Large intestine (tissue), 3 donors: ENCODE measurements around the gene PRKN. TPM values are rescaled to one million over a fixed set of nuclear protein-coding genes. Genes with fewer than 3 reads are reported as not detected.

Experiments
- DNase-seq, 2 donors: peaks; one replicate each; pipeline versions ENCODE4 v3.0.0 to v3.0.0-alpha.2; 2013
- H3K27ac ChIP-seq: one replicate; pipeline ENCODE4 v1.5.1; 2013; ENCODE audit warnings: low read length
- H3K27me3 ChIP-seq: 2 replicates; pipeline ENCODE4 v1.6.1; 2013; ENCODE audit warnings: low read length; ENCODE audit not compliant: control insufficient read depth, insufficient read depth
- H3K36me3 ChIP-seq: 2 replicates; pipeline ENCODE4 v1.6.1; 2013; ENCODE audit warnings: low read length; ENCODE audit not compliant: control insufficient read depth, insufficient read depth
- H3K4me1 ChIP-seq: one replicate; pipeline ENCODE4 v1.6.1; 2013; ENCODE audit warnings: low read length; ENCODE audit not compliant: control insufficient read depth, insufficient read depth
- H3K4me3 ChIP-seq: one replicate; pipeline ENCODE4 v1.5.1; 2013; ENCODE audit warnings: low read length
- H3K9me3 ChIP-seq: one replicate; pipeline ENCODE4 v1.6.1; 2013; ENCODE audit warnings: mild to moderate bottlenecking, low read depth, low read length, moderate library complexity; ENCODE audit not compliant: control insufficient read depth
- WGBS: methylation state at CpG from one replicate; pipeline ENCODE4 v1.1.5; 2013; ENCODE audit warnings: low lambda C conversion rate; ENCODE audit not compliant: insufficient coverage; 5-methylcytosine and 5-hydroxymethylcytosine counted together
- polyA plus RNA-seq: library from polyadenylated mRNA; unstranded; fragments of 120-200 nt; gene quantifications from one replicate; pipeline ENCODE4 v1.2.1, GENCODE V29; 2013

The PRKN gene
- polyA plus RNA-seq, 1 donor, result 2.5 TPM

DNA sequence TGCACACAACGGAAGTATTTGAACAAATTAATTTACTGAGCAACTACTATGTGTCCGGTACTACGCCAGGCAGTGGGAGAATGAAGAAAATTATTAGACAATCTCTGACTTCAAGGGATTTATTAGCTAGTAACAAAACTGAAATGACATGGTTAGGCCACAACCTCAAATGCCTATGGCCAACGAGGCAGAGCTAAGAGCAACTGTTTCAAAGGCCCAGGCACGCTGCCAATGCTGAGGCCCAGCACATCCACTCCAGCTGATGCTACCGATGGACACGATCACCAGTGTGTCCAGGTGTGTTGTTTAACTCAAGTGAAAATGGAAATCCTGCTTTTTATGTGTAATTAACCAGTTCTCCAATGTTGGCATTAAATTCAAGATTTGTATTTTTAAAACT lies 420.9 kb downstream of the PRKN start:
- no CpG with 5 or more reads among the region's 7 CpGs for WGBS
- Histone ChIP-seq H3K4me3 (no peak overlapping the region), H3K9me3 (no peaks in the 10 kb centered on the region), H3K27ac (no peak overlapping the region), H3K4me1 (no peaks in the 10 kb centered on the region), H3K36me3 (no peaks in the 10 kb centered on the region), H3K27me3 (no peaks in the 10 kb centered on the region)
- no peak for DNase-seq

DNA sequence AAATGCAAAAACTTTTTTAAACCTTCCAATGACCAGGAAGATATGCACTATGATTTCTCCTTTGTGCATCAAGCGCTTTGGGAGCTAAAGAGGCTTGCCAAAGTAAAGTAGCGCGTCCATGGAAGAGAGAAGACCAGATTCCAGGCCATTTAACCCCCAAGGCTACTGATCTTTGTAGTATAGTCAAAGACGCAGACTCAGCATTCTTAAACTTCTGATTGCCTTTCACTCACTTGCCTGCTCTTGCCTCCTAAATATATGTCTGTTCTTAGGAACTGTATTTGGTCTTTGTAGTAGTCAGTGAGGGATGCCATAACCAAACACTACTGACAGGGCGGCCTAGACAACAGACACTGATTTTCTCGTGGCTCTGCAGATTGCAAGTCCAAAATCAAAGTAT lies 426.4 kb downstream of the PRKN start:
- no peak overlapping the region for H3K4me3 ChIP-seq
- H3K36me3 ChIP-seq, result no peaks in the 10 kb centered on the region
- H3K4me1 ChIP-seq, result no peaks in the 10 kb centered on the region
- no peaks in the 10 kb centered on the region for H3K27me3 ChIP-seq
- H3K9me3 ChIP-seq, result no peaks in the 10 kb centered on the region
- 100% methylated on average over 1 of the region's 6 CpGs for WGBS
- H3K27ac ChIP-seq, result no peak overlapping the region
- DNase-seq, result no peak

DNA sequence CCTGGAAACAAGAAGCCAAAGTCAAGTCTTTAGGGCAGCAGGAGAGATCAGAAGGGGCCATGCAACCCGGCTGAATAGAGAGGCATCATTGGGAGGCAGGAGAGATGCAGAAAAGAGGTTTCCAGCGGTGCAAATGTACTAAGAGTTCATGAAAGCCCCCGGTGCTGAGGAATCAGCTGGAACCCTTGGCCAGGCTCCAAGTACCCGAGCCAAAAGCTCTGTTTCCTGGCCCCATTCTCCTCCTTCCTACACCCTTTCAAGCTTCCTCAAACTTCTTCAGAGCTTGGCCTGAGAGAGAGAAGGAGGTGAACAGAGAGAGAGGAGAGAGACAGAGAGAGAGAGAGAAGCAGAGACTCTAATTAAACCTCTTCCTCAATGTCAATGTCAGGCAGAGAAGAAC lies 433.5 kb downstream of the PRKN start:
- no peaks in the 10 kb centered on the region for H3K27me3 ChIP-seq
- H3K4me1 ChIP-seq, result no peaks in the 10 kb centered on the region
- H3K36me3 ChIP-seq, result no peaks in the 10 kb centered on the region
- DNase-seq, result no peak
- no peak overlapping the region for H3K4me3 ChIP-seq
- H3K9me3 ChIP-seq, result no peaks in the 10 kb centered on the region
- no peak overlapping the region for H3K27ac ChIP-seq
- no CpG with 5 or more reads among the region's 4 CpGs for WGBS

DNA sequence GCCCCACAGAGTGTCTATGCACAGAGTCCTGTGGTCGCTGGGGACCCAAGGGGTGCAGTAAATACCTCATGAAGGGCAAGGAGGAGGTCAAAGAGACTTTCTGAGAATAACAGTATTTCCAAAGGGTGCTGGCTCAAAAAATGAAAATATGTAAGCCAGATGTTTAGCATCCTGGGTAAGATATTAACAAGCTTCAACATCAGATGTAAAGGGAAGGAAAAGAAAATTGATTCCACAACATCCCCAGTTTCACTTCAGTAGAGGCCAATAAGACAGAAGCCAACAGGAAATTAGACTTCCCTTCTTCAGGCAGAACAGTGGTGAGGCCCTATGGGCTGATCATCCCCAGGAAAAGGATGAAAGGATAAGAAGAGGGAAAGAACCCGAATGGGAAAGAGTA lies 434.7 kb downstream of the PRKN start:
- Histone ChIP-seq H3K9me3 (no peaks in the 10 kb centered on the region), H3K4me1 (no peaks in the 10 kb centered on the region), H3K36me3 (no peaks in the 10 kb centered on the region), H3K27ac (no peak overlapping the region), H3K4me3 (no peak overlapping the region), H3K27me3 (no peaks in the 10 kb centered on the region)
- DNase-seq, result no peak
- 88% methylated on average over 1 of the region's 2 CpGs for WGBS

DNA sequence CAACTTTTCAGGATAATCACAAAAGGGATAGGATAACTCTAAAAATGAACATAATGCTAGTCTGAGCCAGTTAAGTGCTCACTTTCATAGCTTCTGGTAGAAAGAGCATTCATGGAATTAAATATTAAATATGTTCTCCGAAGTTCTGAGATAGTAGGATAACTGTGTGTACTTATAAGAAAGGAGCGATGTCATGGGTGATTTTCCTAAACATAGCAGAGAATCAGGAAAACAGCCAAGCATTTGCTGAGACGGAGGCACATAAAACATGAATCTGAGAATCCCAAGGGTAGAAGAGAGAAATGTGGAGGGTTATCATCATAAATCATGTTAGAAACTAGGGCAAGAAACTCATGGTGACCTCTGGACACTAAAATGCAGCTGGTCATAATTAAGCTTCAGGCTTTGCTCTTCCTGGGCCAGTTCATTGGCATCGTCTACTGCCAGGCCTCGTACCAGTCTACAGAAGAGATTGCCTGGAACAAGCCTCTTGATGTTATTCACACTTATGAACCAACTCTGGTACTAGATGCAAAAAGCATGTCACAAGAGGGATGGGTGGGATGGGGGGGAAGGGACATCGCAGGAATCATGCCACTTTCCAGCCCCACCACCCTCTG lies 436.6 kb downstream of the PRKN start:
- Histone ChIP-seq H3K36me3 (no peaks in the 10 kb centered on the region), H3K4me3 (no peak overlapping the region), H3K27ac (no peak overlapping the region), H3K9me3 (no peaks in the 10 kb centered on the region), H3K27me3 (no peaks in the 10 kb centered on the region), H3K4me1 (no peaks in the 10 kb centered on the region)
- 67% methylated on average over 1 of the region's 6 CpGs for WGBS
- DNase-seq, result peak in 1 of 2 donors; percentile 7

DNA sequence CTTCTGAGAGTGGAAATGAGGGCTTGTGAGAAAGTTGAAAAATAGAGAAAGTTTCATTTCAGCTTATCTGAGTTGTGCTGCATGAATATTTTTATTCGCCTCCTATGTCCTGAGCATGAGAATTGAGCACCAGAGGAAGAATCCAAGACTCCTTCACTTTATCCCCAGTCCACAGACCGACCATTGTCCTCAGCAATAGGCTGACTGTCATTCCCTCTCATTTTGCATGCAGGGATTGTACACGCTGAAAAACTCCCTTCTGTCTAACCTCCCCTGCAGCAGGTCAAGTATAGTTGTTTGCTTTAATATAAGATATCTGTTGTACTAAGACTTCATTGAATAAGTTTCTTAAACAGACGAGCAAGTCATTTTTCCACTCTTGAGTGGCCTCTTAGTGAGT lies 437.6 kb downstream of the PRKN start:
- WGBS, result 74% methylated on average over 3 of the region's 4 CpGs
- Histone ChIP-seq H3K4me1 (no peaks in the 10 kb centered on the region), H3K27me3 (no peaks in the 10 kb centered on the region), H3K36me3 (no peaks in the 10 kb centered on the region), H3K9me3 (no peaks in the 10 kb centered on the region), H3K27ac (no peak overlapping the region), H3K4me3 (no peak overlapping the region)
- no peak for DNase-seq

DNA sequence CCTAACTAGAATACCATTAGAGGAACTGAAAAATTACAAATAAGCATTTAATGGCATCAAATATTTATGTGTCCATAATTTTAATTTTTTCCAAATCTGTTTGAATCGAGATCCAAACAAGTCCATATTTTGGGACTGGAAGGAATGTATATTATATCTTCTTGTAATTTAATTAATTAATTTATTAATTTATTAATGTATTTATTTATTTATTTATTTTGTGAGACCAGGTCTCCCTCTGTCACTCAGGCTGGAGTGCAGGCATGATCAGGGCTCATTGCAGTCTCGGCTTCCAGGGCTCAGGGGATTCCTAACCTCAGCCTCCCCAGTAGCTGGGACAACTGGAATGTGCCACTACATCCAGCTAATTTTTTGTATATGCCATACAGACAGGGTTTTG lies 453.6 kb downstream of the PRKN start:
- no peaks in the 10 kb centered on the region for H3K9me3 ChIP-seq
- no peaks in the 10 kb centered on the region for H3K4me1 ChIP-seq
- no peak overlapping the region for H3K27ac ChIP-seq
- DNase-seq, result no peak
- 80% methylated on average over 1 of the region's 2 CpGs for WGBS
- H3K4me3 ChIP-seq, result no peak overlapping the region
- H3K36me3 ChIP-seq, result no peaks in the 10 kb centered on the region
- no peaks in the 10 kb centered on the region for H3K27me3 ChIP-seq

DNA sequence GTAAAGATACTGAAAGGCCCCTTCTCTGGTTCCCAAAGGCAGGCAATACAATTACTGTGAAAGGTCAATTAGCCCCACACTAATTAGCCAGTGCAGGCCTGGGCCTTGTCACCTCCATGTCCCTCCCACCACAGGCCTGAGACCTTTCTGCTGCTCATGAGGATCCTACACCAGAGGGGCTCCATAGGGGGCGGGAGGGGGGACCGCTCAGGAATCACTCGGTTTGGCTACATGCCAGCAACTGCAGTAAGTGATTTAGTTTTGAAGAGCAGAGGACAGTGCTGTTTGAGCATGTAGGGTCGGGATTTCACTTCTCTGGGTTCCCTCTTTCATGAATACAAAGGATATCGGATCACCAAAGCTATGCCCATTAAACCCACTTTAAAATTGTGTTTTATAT lies 455.6 kb downstream of the PRKN start:
- DNase-seq, result no peak
- Histone ChIP-seq H3K4me3 (no peak overlapping the region), H3K36me3 (no peaks in the 10 kb centered on the region), H3K4me1 (no peaks in the 10 kb centered on the region), H3K9me3 (no peaks in the 10 kb centered on the region), H3K27me3 (no peaks in the 10 kb centered on the region), H3K27ac (no peak overlapping the region)
- no CpG with 5 or more reads among the region's 5 CpGs for WGBS

DNA sequence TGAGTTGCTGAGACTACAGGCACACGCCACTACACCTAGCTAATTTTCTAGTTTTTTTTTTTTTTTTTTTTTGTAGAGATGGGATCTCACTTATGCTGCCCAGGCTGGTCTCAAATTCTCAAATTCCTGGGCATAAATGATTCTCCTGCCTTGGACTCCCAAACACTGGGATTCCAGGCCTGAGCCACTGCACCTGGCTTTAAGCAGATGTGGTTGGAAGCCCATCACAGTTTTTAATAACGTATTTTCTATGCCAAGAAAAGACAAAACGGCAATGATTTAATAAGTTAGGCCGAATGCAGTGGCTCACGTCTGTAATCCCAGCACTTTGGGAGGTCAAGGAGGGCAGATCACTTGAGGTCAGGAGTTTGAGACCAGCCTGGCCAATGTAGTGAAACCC lies 456.6 kb downstream of the PRKN start:
- no peaks in the 10 kb centered on the region for H3K9me3 ChIP-seq
- H3K27me3 ChIP-seq, result no peaks in the 10 kb centered on the region
- no peak overlapping the region for H3K4me3 ChIP-seq
- H3K4me1 ChIP-seq, result no peaks in the 10 kb centered on the region
- no peaks in the 10 kb centered on the region for H3K36me3 ChIP-seq
- DNase-seq, result no peak
- H3K27ac ChIP-seq, result no peak overlapping the region
- no CpG with 5 or more reads among the region's 5 CpGs for WGBS

DNA sequence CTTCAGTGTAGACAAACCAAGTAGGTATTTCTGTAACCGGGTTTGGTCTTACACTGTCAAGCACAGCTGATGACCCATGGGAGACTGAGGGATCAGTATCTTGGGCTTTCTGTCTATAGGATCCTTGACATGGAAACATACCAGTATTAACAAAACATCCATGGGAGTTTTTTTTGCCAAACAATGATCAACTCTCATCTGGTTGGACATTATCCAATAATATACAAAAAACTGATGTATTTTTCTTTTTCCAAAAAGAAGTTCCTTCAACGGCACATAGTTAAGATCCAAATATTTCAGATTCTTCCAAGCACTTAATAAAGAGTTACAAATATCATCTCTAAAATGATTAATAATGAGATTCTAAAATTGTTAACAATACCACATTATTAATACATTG lies 459.9 kb downstream of the PRKN start:
- no peaks in the 10 kb centered on the region for H3K27me3 ChIP-seq
- WGBS, result 80% methylated on average over 1 of the region's 2 CpGs
- no peaks in the 10 kb centered on the region for H3K36me3 ChIP-seq
- no peak overlapping the region for H3K27ac ChIP-seq
- H3K9me3 ChIP-seq, result no peaks in the 10 kb centered on the region
- H3K4me3 ChIP-seq, result no peak overlapping the region
- H3K4me1 ChIP-seq, result no peaks in the 10 kb centered on the region
- DNase-seq, result no peak

DNA sequence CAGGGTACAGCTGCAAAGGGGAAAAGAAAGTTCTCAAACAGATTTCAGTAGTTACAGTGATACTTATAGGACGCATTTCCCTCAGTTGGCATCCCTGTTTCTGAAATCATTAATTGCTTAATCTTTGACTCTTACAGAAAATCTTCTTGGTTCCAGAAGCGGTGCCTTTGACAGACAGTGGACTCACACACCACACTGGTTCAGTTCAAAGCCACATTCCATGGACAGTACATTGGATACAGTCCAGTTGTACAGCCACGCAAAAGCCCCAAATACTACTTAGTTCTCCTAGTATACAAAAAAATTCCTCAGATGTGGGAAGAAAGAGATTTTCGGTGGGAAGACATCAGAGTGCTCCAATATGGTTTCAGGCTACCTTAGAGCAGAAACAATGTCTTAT lies 460.4 kb downstream of the PRKN start:
- no peak for DNase-seq
- Histone ChIP-seq H3K4me3 (no peak overlapping the region), H3K27ac (no peak overlapping the region), H3K36me3 (no peaks in the 10 kb centered on the region), H3K27me3 (no peaks in the 10 kb centered on the region), H3K4me1 (no peaks in the 10 kb centered on the region), H3K9me3 (no peaks in the 10 kb centered on the region)
- whole genome bisulfite sequencing, result no CpG with 5 or more reads among the region's 4 CpGs
